Colonic mucosa (tissue), 4 donors: ENCODE measurements around the gene PPCDC. TPM values are rescaled to one million over a fixed set of nuclear protein-coding genes. Genes with fewer than 3 reads are reported as not detected.

Experiments used
- DNase-seq: peaks from one replicate; pipeline ENCODE4 v3.0.0-alpha.2; 2020
- H3K27ac ChIP-seq: fragments of 200-600 bp; one replicate; pipeline ENCODE4 v1.8.0; 2021
- H3K27me3 ChIP-seq: fragments of 200-600 bp; one replicate; pipeline ENCODE4 v1.8.0; 2021
- H3K36me3 ChIP-seq: fragments of 200-600 bp; one replicate; pipeline ENCODE4 v1.8.0; 2021
- H3K4me1 ChIP-seq: fragments of 200-600 bp; one replicate; pipeline ENCODE4 v1.8.0; 2021; ENCODE audit warnings: mild to moderate bottlenecking
- H3K4me3 ChIP-seq: fragments of 200-600 bp; one replicate; pipeline ENCODE4 v1.8.0; 2021
- H3K9ac ChIP-seq, 2 donors: one replicate each; pipeline ENCODE4 v1.7.0; 2013; ENCODE audit warnings: control low read depth in 2 of 2, low read depth in 2 of 2, low read length in 2 of 2
- H3K9me3 ChIP-seq: fragments of 200-600 bp; one replicate; pipeline ENCODE4 v1.8.0; 2021
- CTCF ChIP-seq: fragments of 200-600 bp; IDR thresholded peaks from one replicate; pipeline ENCODE4 v1.8.0; 2022; ENCODE audit warnings: antibody characterized with exemption, mild to moderate bottlenecking
- intact Hi-C: fragments of 100-400 bp; cut with DNase I; formaldehyde crosslinking; loops from one replicate; pipeline ENCODE4 v1.14.1; 2022
- total RNA-seq, 2 donors: library from RNA; stranded (reverse); fragmentation: NEBNext Ultra II Directional in 1 of 2; extraction: Animal tissue kit (Norgen Biotek cat#: 25700) in 1 of 2; gene quantifications; one replicate each; pipeline ENCODE4 v1.2.1, GENCODE V29; 2021
- donor health status: healthy.
- donor health status: DM: no; HTN: no; CAD: no.
- donor health status: DM: no; HTN: no; CAD: no.

The PPCDC gene
- total RNA-seq, 2 donors from 2014 or later = 10.1 to 23.1 TPM

GRCh38 chr15:75023872-75024636 lies 664 bp downstream of the PPCDC start:
- Histone ChIP-seq H3K4me3 (peak overlapping the region; percentile 67), H3K27me3 (no peaks in the 10 kb centered on the region), H3K27ac (peak overlapping the region; percentile 72), H3K9ac (peak overlapping the region; percentile 97 to 99), H3K36me3 (no peaks in the 10 kb centered on the region), H3K9me3 (no peaks in the 10 kb centered on the region), H3K4me1 (peaks cover 5% of the 10 kb centered on the region)
- DNase-seq = no peak
- no peak for TF ChIP-seq CTCF
- intact Hi-C loops = loop anchor here (10.0 kb wide), 1 partner anchor 281 kb away; no protein-coding TSS in a partner anchor

- no peak overlapping the region for H3K4me3 ChIP-seq
- H3K27ac ChIP-seq = no peak overlapping the region
- DNase-seq = no peak
- no peak overlapping the region for H3K9ac ChIP-seq
- H3K4me1 ChIP-seq = peaks cover 9% of the 10 kb centered on the region
- intact Hi-C loops = loop anchor here (10.0 kb wide), 1 partner anchor 280 kb away; no protein-coding TSS in a partner anchor
- H3K9me3 ChIP-seq = no peaks in the 10 kb centered on the region
- no peak for TF ChIP-seq CTCF
- no peaks in the 10 kb centered on the region for H3K27me3 ChIP-seq
- H3K36me3 ChIP-seq = no peaks in the 10 kb centered on the region
These were observed 1.7 kb downstream of the PPCDC start for GRCh38 chr15:75025107-75025506.

- DNase-seq = no peak
- no peaks in the 10 kb centered on the region for H3K9me3 ChIP-seq
- no peaks in the 10 kb centered on the region for H3K27me3 ChIP-seq
- no peak overlapping the region for H3K9ac ChIP-seq
- H3K4me1 ChIP-seq = peaks cover 9% of the 10 kb centered on the region
- H3K36me3 ChIP-seq = no peaks in the 10 kb centered on the region
- no peak overlapping the region for H3K4me3 ChIP-seq
- intact Hi-C loops = loop anchor here (10.0 kb wide), 1 partner anchor 279 kb away; no protein-coding TSS in a partner anchor
- H3K27ac ChIP-seq = no peak overlapping the region
- no peak for TF ChIP-seq CTCF
These were observed 2.3 kb downstream of the PPCDC start for GRCh38 chr15:75025548-75026260.

GRCh38 chr15:75027551-75027950 lies 4.2 kb downstream of the PPCDC start:
- intact Hi-C loops = loop anchor here (10.0 kb wide), 1 partner anchor 277 kb away; no protein-coding TSS in a partner anchor
- Histone ChIP-seq H3K36me3 (no peaks in the 10 kb centered on the region), H3K9ac (no peak overlapping the region), H3K27me3 (no peaks in the 10 kb centered on the region), H3K9me3 (no peaks in the 10 kb centered on the region), H3K4me3 (no peak overlapping the region), H3K27ac (no peak overlapping the region), H3K4me1 (peaks cover 9% of the 10 kb centered on the region)
- no peak for DNase-seq
- no peak for TF ChIP-seq CTCF

- intact Hi-C loops = loop anchor here (2.0 to 10.0 kb wide), 2 partner anchors 176 to 276 kb away; no protein-coding TSS in a partner anchor
- H3K36me3 ChIP-seq = no peaks in the 10 kb centered on the region
- H3K4me1 ChIP-seq = peaks cover 8% of the 10 kb centered on the region
- TF ChIP-seq CTCF = no peak
- no peaks in the 10 kb centered on the region for H3K9me3 ChIP-seq
- no peak for DNase-seq
- no peaks in the 10 kb centered on the region for H3K27me3 ChIP-seq
- H3K9ac ChIP-seq = peak overlapping the region in 1 of 2 donors; percentile 48
- no peak overlapping the region for H3K4me3 ChIP-seq
- no peak overlapping the region for H3K27ac ChIP-seq
These were observed 5.6 kb downstream of the PPCDC start for GRCh38 chr15:75028991-75029377.
